GM18861 (cell line): Measurements from ENCODE around the gene SLU7.
A peak's percentile ranks its signal among the peaks of the same experiment; 100 is the strongest.

Experiments used
- ATAC-seq: cut with Tn5 transposase; IDR thresholded peaks from one replicate; pipeline ENCODE4 v1.9.1; 2021; ENCODE audit not compliant: unreplicated experiment

Gene SLU7

GRCh38 chr5:160420331-160420610, 1.4 kb upstream of the SLU7 start:
- no peak for ATAC-seq

- no peak for ATAC-seq
Observed at GRCh38 chr5:160419458-160420330, 813 bp upstream of the SLU7 start.

GRCh38 chr5:160399402-160400353, 19.2 kb downstream of the SLU7 start, which contains the start of gene FAM200C:
Gene FAM200C, minus strand, starts transcription at chr5:160400054. Its CDS starts 4,564 bp downstream, at chr5:160395490.
- peak; percentile 77 for ATAC-seq

- ATAC-seq, result no peak
Observed at GRCh38 chr5:160398806-160399205, 20.1 kb downstream of the SLU7 start.

DNA sequence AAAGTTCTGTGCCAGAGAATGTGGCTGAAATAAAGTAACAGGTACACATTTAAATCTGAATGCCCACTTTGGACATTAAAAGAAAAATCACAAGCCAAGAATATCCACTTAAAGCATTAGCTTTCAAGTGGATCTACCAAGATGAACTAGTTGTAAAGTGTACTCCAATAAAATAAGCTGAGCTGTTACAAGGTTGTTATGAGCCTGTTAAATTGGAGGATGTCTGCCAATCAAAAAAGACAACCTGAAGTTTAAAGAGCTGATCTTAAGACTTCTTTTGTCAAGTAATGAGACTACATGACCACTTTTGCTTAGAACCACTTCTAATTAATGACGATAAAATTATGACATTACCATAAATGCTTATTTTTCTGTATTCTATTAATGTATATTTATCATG, 21.4 kb downstream of the SLU7 start:
- ATAC-seq, result no peak

- no peak for ATAC-seq
Observed at GRCh38 chr5:160395111-160395510, 23.8 kb downstream of the SLU7 start.

- ATAC-seq, result no peak
Observed at GRCh38 chr5:160390787-160391696, 27.8 kb downstream of the SLU7 start.

GRCh38 chr5:160387445-160387844, 31.4 kb downstream of the SLU7 start:
- ATAC-seq, result no peak

DNA sequence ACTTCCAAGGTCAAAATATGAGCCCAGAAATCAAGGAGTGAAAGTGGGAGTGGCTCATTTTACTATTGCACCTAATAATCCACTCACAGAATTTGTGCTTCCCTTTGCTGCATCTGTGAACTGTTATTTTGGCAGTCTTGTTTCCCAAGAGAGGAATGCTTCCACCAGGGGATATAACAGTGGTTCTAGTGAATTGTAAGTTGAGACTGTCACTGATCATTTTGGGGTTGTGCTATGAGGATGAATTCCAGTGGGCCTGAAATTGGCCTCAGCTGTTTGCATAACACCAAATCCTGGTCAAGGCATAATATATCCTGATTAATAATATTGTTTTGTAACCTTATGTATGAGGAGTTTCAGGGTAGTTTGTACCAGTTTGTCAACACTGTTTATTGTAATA, 33.4 kb downstream of the SLU7 start:
- ATAC-seq, result no peak

GRCh38 chr5:160384681-160385080, 34.2 kb downstream of the SLU7 start:
- ATAC-seq, result no peak

DNA sequence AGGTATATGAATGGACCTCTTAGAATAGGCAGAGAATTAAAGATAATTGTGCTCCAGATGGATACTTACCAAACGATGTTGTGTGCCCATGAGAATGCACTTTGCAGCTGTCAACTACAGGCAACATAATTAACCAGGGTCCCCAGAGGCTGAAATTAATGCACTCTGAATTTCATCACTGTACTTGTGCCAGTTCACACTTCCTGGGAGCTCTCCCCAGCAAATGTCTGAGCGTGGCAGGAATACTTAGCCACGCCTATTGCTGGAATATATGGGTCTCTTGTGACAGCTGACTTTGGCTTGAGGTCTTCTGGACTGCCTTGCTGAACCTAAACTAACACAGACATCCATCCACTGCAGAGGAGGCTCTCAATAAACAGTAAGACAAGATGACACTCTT, 36.5 kb downstream of the SLU7 start:
- no peak for ATAC-seq

DNA sequence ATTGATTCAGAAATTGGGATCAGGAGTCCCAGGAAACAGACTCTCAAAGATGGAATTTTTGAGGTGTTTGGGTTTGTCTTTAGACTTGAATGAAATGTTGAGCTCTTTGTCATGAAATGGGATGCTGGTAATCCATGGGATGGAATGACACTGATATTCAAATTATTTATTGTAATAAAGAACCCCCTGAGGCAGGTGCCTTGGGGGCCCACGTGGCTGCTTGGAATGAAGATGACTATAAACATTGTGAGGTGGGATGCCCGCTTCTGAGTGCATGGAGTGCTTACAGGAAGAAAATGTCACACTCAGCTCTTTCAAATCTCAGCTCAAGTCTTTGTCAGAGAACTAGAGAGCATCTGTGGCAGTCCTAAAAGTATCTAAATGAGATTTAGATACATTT, 38.8 kb downstream of the SLU7 start:
- ATAC-seq, result no peak

DNA sequence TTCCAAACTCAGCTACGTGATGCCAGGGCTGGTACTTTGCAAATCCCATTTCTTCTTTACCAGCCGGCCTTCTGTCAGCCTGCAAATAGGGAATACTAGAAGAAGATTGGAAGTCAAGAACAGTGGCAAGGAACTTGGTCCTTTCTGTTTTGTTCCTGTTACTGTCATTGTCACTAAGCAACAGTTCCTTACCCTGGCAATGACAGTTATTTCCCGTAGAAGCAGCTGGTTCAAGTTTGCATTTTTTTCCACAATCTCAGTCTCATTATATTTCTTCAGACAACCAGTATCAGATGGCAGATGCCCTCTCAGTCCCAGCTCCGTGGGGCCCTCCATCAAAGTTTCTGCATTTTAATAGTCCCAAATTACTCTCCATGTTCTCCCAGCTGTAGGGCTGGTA, 39.4 kb downstream of the SLU7 start:
- ATAC-seq, result no peak

GRCh38 chr5:160378330-160378729, 40.6 kb downstream of the SLU7 start:
- ATAC-seq, result no peak

DNA sequence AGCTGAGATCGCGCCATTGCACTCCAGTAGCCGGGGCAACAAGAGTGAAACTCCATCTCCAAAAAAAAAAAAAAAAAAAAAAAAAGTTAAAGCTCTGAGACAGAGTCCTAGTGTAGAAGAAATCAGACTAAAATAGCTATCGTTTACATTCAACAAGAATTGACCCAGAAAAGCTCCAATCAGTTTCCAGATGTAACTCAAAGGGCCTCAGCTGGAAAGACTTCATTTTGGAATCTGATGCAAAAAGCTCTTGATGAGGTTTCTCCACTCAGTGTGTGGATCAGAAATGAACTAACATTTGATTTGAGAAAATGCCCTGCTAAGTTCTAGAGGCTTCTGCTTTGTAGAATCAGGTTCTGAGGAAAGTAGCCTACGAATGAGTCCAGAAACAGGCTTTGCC, 41.2 kb downstream of the SLU7 start:
- ATAC-seq, result no peak

GRCh38 chr5:160376416-160376815, 42.5 kb downstream of the SLU7 start:
- ATAC-seq, result no peak

GRCh38 chr5:160375701-160376100, 43.2 kb downstream of the SLU7 start:
- no peak for ATAC-seq

GRCh38 chr5:160375166-160375565, 43.7 kb downstream of the SLU7 start:
- no peak for ATAC-seq

- ATAC-seq, result no peak
Observed at GRCh38 chr5:160371294-160371693, 47.6 kb downstream of the SLU7 start.

- ATAC-seq, result no peak
Observed at GRCh38 chr5:160370713-160371034, 48.2 kb downstream of the SLU7 start.
